GM19455 (cell line): Measurements from ENCODE around the gene SGPP2.

Experiments used
- ATAC-seq: cut with Tn5 transposase; IDR thresholded peaks from one replicate; pipeline ENCODE4 v1.9.1; 2021; ENCODE audit not compliant: unreplicated experiment

Gene SGPP2

DNA sequence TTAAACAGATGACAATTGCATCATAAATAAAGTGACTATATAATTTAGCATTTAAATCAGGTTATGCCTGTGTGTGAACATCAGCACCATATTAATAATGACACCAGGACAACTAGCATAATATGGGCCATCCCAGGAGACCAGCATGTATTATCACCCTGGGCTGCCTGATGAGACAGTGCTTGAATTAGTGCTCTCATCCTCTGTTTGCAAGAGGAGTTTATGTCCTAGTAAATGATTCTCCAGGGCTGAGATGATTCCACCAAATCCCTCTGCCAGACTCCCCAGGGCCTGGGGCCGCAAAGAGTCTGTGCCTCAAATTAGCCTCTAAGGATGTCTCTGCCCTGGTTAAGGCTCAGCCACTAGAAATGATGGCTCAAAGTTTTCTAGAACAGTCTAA, 97.7 kb downstream of the SGPP2 start:
- ATAC-seq: no peak

DNA sequence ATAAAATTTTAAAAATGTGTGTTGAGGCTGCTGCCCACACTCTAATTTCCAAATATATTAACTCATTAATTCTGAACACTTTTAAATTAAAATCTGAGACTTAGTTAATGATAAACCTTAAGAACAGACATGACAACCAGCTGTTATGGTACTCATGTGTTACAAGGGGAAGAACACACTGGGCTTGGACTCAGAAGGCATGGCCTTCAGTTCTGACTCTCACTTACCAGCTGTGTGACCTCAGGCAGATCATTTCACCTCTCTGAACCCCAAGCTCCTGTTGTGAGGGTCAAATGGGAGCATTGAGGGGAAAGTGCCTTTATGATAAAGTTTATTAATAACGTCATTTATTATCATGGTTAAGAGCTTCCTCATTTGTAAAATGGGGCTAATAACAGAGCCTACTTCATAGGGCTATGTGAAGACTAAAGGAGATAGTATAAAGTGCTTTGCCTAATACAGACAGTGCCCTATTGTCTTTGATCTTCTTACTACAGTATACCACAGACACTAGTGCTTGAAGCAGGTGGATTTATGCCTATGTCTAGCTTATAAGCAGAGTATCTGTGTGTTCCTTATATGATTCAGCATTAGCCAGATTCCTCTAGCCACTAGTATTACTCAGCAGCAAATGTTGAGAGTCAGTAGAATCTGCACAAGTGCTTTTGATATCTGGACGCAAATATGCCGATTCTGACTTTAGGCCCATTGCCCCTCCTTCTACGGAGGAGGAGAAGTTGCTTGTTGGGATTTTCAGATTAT, 99.6 kb downstream of the SGPP2 start:
- peak; percentile 32 for ATAC-seq

DNA sequence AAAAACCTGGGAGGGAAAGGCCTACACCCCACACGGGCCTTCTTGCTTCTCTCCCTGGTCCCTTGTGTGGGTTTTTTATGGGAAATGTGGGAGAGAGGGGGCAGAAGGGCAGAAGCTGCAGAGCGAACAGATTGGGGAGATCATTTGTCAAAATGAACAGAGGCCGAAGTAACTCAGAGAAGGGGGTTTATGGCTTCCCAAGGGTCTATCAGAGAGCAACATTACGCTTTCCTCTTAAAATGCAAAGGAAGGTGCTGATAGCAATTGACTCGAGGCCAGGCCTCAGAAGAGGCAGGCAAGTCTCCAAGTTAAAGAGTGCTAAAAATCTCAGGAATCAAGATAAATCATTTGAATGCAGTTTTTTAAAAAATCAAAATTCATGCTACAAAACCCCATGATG, 101.5 kb downstream of the SGPP2 start:
- ATAC-seq: no peak

DNA sequence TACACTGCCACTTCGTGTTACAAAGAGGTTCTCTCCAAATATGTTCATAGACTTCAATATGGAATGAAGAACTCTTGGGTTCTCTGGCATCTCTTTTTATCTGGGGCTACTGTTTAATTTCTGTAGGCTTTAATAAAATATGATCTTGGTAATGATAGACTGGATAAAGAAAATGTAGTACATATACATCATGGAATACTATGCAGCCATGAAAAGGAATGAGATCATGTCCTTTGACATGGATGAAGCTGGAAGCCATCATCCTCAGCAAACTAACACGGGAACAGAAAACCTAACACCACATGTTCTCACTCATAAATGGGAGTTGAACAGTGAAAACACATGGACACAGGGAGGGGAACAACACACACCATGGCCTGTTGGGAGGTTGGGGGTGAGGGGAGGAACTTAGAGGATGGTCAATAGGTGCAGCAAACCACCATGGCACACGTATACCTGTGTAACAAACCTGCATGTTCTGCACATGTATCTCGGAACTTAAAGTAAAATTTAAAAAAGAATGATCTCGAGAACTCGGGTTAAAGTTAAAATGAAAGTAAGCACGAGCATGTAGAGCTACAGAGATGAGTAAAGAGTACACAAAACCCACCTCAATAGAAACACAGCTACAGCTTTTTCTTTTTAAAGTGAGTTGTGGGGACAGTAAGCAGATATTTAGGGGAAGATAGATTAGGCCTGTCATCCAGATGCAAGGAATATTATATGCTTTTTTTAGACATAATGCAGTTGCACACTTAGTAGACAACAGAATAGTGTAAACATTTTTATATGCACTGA, 102.3 kb downstream of the SGPP2 start:
- peak; percentile 67 for ATAC-seq

DNA sequence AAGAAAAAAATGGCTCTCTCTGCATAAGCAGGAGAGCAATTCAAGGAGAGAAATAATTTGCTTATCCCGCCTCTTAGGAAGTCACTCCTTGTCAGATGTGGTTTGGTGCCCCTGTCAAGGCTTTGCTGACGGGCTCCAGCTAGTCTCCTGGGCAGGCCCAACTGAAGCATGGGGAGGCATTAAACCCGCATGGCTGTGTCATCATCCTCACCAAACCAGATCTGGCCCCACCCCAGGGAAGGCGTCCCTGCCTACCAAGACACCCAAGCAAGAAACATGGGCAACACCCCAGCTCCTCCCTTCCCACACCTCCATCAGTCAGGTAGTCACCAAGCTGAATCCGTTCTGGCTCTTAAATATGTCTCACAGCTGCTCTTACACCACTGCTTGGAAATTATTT, 108.0 kb downstream of the SGPP2 start:
- no peak for ATAC-seq

DNA sequence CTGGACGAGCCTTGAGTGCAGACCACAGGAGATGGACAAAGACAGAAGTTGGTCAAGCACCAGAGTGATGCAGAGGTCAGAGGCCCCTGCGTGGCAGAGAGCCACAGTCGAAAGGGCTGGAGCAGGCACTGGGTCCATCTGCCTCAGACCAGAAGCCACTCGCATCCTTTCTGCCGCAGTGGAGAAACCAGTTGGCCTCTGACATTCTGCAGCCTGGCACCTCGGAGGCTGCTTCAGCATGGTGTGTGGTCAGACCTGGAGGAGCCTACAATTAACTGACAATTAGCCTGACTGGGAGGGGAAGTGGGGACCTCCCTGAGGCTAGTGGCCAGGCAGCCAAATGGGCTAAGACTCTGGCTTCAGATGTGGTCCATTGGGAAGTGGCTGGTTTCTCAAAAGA, 111.1 kb downstream of the SGPP2 start:
- ATAC-seq: no peak

DNA sequence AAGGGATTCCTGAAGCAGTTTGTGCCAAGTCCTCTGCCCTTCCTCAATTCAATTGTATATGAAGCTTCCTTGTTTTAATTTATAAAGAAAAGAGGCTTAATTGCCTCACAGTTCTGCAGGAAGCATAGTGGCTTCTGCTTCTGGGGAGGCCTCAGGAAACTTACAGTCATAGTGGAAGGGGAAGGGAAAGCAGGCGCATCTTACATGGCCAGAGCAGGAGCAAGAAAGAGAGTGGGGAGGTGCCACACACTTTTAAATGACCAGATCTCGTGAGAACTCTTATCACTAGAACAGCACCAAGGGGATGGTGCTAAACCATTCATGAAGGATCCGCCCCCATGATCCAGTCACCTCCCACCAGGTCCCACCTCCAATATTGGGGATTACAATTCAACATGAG, 114.2 kb downstream of the SGPP2 start:
- ATAC-seq: no peak

DNA sequence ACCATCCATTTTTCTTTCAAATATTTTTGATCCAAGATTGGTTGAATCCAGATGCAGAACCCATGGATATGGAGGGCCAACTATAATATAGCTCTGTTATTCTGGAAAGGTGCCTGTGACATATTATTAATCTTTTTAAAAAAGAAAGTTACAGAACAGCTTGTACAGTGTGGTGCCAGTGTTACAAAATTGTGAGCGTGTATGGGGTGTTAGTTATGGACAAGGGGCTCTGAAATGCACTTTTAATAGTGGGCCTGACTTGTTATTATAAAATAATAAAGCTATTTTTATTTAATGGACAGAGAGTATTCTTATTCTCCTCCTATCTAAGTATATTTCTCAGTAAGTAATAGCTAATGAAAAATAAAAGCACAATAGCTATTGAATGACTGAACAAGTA, 120.3 kb downstream of the SGPP2 start:
- no peak for ATAC-seq

DNA sequence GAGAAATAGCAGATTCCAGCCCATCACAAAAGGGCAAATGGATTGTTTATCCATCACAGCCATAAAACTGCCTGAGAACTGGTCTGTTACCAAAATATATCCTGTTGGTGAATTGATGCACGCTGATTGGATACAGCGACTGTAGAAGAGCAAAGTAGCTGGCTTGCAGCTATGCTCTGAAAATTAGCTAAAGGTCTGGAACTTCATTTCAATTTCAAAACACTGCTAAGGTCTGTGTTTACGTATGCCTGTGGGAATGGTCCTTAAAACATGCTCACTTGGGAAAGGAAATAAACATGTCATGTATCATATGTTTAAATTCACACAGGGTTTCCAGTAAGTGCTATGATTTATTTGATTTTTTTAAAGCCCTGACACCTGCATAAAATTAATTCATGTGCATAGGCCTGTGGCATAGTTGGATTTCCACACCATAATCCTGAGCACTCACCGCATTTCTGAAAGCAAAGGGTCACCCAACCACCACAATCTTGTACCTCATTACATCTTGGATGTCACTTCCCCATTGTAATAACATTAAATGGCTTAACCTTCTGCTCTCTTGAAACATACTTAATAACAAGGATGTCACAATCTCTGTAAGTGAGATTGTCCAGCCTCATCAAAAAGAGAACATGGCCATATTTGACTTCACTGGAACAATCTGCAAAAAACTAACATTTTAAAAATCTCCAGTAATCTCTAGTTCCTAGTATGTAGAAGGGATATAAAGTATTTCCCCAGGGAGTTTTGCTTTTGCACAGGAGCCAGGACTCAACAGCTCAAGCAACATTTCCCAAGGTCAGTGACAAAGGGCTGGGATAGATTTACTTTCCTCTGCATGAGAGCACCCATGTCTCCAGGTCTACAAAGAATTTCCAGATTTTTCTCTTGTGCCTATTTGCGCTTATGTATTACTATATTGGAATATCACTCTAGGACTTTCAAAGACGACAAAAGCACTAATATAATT, 121.8 kb downstream of the SGPP2 start:
- no peak for ATAC-seq

DNA sequence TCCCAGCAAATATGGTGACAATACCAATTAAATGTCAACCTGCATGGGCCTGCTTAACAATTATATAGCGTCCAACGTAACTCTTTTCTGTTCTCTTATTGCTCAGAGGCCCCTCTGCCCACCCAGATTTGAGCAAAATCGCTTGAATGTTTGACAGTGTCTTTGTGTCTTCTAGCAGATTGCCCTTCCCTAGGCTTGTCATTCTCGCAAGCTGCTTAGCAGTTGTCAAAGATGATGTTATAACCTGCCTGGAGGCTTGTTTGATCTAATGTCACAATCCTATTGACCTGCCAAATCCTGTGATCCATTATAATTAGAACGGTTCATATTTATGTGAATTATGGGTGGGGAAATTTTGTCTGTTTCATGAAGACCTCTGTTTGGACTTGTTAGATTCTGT, 122.7 kb downstream of the SGPP2 start:
- no peak for ATAC-seq

DNA sequence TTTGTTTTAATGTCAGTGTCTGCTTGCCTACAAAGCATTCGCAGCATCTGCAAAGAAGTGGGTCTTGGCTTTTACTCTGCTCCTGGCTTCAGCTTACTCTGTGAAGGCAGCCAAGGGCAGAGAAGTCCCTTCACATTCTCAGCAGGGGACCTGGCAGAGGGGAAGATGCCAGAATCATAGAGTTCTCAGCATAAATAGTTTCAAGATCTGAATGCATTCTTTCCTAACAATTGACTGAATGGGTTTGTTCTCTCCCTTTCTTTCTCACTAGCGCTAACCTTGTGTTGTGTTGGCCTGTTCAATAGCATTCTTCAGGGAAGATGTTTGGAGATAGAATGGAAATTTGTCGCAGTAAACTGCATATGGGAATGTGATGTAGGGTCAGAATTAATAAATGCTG, 124.6 kb downstream of the SGPP2 start:
- no peak for ATAC-seq

DNA sequence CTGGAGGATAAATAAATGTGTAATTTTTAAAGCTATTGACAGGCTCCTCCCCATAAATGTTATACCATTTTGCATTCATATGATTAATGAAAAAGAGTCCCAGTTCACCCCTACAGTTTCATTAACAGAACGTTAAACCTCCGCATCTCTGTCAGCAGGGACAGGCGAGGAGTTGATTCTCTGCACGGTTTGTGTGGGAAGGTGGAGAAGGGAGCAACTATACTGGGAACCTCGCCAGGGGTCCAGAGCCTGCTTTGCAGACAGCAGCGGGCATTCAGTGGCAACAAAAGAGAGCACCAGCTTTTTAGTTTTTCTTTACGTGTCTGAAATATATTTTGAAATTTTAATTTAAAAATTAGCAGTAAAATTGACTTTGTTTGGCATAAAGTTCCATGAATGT, 130.2 kb downstream of the SGPP2 start:
- no peak for ATAC-seq

DNA sequence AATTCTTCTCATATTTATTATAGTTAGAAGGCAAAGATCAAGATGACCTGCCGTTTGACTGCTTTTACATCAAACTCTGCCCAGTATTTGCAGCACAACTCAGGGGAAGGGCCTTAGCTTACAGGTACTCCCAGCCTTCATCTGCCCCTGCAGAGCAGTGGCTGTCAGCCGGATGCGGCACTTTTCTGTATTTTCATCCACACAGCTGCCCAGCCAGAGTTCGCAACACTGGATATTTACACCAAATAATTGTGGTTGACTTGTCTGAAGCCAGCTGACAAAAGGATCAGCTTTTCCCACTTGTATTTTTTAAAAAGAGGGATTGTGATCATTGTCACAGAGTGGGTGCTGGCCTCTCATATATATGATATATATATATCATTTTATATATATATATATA, 136.8 kb downstream of the SGPP2 start:
- no peak for ATAC-seq

DNA sequence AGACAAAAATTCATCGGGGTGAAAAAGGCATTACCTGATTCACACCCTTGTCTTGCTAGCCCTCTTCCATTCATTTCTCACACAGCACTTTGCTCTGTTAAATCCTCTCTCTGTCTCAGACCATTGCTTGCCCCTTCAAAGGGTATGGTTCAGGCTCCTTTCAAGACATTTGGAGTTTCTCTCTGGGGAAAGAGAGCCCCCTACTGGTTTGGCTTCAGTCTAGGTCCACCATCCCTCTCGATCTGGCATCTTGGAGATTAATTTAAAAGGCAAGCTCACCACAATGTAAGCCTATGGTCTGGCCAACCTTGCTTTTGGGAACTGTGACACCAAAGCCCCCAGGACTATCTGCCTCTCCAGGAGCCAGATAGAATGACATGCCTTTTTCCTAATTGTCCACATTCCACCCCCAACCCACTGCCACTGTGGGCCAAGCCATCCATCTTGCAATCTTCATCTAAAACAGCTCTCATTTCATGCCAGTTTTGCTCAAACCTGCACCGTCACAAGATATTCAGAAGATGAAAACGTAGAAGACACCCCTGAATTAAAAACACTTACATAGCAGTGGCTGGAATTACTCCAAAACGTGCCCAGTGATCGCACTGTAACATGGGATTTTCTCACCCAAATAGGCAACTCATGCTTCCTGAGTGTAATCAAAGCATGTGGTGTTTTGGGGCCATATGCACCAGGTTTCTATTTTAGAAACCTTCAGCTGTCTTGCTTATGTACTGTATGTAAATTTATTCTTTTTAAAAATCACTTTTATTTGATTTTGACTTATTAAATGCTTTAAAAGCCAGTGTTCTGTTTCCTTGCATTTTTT, 137.7 kb downstream of the SGPP2 start:
- ATAC-seq: peak; percentile 87

DNA sequence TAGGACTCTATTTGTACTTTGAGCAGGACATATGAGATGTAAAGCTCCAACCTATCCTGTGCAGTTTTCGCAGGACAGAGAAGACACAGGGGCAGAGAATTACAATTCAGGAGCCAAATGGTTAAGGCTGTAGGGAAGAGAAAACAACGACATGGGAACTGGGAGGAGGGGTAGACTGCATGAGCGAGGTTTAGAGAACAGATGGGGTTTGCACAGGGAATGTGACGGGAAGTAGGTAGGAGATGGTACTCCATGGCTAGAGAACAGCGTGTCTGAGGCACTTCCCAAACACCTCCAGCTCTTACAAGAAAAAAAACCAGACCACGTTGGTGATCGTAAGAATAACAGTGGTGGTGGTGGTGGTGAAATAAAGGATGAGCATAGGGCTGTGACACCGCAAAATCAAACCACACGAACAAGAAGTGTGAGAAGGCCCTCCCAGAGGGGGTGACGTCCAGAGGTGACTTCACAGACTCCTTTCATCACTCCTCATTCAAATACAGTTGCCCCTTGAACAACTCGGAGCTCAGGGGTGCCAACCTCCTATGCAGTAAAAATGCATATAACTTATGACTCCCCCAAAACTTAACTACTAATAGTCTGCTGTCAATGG, 138.9 kb downstream of the SGPP2 start:
- ATAC-seq: no peak

DNA sequence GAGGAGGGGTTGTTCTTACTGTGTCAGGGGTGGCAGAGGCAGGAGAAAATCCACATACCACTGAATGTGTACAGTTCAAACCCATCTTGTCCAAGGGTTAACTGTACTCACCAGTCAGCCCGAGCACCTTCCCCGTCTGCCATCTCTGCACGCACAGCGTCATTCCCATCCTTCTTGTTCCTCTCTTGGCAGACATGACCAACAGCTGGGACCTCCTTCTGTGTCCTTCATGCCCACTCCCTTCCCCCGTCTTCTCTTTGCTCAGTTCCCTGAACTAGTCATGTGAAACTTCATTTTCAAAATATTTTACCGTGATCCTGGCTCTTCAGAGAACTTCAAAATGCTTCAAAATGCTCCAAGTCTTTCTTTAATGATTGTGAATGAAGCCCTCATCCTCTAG, 139.6 kb downstream of the SGPP2 start:
- no peak for ATAC-seq

DNA sequence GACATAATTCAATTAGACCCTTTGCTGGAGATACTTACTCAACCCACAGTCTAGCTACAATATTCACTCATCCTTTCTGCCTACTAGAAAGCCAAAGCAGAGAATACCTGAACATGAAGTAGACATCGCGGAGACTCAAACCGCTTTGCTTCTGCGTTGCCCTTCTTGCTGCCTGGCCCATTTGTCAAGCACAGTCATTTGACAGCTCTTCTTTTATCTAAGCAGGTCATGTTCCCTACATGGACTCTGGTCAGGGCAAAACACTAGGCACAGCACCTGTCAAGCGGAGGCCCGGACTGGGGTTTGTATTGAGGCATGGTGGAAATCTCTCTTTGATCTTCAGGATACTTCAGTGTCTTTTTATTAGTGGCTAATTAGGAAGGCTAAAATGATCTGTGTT, 141.9 kb downstream of the SGPP2 start:
- no peak for ATAC-seq

DNA sequence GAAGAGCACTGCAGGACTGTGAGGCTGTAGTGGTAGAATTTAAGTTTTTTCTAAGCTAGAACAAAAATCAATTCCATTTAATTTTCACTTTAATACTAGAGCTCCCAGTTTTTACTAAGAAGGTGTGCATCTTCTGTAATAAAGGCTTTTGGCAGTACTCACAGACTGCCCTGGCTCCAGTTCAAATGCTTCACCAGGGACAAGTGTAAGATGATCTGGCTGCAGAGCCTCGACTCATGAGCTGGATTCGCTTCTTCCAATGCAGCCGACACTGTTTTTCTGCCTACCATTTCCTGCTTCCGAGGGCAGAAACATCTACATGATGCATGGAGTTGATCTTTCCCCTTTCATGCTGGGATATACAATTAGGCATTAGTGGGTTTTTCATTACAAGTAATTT, 144.5 kb downstream of the SGPP2 start:
- no peak for ATAC-seq

DNA sequence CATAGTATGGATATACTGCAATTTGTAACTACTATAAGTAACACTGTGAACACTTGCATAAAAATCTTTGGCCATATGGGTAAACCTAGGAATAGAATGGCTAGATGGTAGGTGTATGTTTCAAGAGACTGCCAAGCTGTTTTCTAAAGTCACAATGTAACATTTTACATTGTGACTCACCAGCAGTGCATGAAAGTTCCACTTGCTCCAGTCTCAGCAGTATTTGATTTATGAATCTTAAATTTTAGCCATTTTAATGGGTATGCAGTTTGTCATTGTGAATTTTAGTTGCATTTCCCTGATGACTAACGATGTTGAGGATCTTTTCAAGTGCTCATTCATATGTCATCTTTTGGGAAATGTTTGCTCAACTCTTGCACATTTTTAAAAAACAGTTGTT, 145.5 kb downstream of the SGPP2 start:
- no peak for ATAC-seq

DNA sequence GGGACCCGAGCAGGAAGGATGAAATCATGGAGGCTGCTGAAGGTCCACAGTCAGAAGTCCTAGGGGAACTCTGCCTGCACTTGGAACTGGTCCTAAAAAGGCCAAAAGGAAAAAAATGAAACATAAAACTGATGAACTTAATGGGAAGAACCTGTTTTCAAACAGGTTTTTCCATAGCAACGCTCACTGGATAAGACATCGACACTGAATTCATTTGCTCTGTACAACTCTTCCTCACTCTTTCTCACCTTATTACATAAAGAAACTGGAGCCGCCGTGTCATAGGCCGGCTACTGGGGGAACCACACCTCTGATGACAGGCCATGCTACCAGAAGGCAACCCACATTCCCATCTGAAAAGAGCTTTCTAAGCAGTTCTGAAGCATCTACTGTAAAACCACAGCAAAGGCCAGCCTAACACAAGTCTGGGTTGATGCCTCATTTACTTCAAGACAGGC, 147.9 kb downstream of the SGPP2 start:
- no peak for ATAC-seq
